ENCODE data around the gene INPP5D.
"Not testable (repeated sequence)": the region's sequence is repeated elsewhere in the genome, so short reads cannot be mapped to it uniquely, and the experiment has no call there.

INPP5D gene

DNA sequence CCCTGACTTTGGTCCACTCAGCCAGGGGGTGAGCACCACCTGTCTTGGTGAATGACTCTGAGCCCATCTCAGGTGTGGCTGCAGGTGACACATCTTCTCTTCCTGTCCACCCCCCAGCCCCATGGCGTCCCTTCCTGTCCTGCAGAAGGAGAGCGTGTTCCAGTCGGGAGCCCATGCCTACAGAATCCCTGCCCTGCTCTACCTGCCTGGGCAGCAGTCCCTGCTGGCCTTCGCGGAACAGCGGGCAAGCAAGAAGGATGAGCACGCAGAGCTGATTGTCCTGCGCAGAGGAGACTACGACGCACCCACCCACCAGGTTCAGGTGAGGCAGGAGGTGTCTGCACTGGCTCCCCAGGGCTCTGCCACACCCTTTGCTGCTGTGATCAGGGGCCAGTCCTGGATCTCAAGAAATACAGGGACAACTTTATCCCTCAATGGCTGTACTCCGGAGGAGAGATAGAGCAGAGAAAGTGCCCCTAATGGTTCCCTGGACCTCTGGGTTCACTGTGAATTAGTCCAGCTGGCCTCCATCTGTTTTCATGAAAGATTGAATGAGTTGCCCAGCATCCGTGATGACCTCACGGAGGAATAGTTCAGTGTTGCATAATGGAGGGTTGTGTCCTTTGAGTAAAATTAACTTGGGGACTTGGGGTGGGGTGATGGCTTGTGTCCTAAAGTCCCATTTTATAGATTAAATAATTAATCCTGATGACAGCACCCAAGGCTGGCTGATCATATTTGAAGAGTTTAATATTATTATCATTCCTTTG is 27.4 kb upstream of the INPP5D start, which contains the start of gene NEU2:
Gene NEU2, plus strand, starts transcription at position 122 of the 770 bp plus-strand sequence. Its CDS starts 0 bp downstream, at position 122.
- DNase-seq = peak; percentile 44

DNA sequence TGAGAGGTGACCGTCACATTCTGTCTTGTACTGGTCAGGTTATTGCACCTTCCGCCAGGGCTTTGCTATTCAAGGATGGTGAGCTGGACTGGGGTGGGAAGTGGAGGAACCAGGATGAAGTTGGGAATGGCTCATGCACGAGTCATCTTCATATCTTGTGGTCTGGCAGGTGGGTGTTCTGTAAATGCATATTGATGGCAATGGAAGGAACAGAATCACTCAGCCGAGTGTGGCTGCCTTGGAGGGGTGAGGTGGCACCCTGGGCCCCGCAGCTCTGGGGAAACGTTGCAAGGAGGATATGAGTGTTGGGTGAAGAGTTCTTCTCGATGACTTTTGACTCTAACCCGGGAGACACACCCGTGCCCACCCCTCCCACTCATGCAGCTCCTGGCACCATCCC is 26.5 kb upstream of the INPP5D start:
- DNase-seq = no peak

DNA sequence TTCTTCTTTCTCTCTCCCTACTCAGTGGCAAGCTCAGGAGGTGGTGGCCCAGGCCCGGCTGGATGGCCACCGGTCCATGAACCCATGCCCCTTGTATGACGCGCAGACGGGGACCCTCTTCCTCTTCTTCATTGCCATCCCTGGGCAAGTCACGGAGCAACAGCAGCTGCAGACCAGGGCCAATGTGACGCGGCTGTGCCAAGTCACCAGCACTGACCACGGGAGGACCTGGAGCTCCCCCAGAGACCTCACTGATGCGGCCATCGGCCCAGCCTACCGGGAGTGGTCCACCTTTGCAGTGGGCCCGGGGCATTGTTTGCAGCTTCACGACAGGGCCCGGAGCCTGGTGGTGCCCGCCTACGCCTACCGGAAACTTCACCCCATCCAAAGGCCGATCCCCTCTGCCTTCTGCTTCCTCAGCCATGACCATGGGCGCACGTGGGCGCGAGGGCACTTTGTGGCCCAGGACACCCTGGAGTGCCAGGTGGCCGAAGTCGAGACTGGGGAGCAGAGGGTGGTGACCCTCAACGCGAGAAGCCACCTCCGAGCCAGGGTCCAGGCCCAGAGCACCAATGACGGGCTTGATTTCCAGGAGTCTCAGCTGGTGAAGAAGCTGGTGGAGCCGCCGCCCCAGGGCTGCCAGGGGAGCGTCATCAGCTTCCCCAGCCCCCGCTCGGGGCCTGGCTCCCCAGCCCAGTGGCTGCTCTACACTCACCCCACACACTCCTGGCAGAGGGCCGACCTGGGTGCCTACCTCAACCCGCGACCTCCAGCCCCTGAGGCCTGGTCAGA is 25.9 kb upstream of the INPP5D start:
- DNase-seq = no peak

DNA sequence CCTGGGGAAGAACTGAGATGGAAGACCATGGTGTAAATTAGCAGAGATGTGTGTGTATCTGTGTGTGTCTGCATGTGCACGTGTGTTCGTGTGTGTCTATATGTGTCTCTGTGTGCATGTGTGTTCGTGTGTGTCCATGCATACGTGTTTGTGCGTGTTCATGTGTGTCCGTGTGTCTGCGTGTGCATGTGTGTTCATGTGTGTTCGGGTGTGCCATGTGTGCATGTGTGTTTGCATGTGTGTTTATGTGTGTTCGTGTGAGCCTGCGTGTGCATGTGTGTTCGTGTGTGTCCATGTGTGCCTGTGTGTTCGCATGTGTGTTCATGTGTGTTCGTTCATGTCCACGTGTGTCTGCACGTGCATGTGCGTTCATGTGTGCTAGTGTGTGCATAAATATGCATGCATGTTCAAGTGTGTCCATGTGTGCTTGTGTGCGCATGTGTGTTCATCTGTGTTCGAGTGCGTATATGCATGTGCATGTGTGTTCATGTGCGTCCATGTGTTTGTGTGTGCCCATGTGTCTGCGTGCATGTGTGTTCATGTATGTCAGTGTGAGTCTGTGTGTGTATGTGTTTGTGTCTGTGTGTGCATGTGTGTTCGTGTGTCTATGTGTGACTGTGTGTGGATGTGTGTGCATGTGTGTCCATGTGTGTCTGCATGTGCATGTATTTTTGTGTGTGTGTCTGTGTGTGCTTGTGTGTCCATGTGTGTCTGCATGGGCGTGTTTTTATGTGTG is 24.5 kb upstream of the INPP5D start:
- no peak for DNase-seq

DNA sequence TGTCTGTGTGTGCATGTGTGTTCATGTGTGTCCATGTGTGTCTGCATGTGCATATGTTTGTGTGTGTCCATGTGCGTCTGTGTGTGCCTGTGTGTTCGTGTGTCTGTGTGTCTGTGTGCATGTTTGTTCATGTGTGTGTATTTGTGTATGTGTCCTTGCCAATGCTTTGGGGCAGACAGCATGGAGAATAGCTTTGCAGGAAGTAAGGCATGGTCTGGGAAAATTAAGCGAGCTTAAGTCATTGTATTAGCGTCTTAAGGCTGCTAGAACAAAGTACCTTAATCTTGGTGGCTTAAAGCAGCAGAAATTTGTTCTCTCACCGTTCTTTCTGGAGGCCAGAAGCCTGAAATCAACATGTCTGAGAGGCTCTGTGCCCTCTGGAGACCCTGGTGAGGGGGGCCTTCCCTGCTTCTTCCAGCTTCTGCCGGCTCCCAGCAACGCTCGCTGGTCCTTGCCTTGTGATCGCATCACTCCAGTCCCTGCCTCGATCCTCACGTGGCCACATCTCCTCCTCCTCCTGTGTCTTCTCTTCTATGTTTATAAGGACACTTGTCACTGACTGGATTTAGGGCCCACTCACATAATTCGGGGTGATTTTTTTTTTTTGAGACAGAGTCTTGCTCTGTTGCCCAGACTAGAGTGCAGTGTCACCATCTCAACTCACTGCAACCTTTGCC is 23.8 kb upstream of the INPP5D start:
- no peak for DNase-seq

DNA sequence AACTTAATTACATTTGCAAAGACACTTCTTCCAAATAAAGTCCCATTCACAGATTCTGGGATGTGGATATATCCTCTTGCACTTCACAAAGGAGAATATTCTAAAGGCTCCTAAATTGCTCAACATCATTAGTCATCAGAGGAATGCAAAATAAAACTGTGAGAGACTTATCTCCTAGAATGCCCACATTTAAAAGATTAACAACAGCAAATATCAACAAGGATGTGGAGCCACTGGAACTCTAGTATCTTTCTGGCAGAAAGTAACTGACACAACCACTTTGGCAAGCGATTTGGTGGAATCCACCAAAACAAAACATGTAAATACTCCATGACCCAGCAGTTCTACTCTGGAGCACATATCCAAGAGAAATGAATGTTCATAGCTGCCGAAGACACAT is 23.1 kb upstream of the INPP5D start:
- no peak for DNase-seq

DNA sequence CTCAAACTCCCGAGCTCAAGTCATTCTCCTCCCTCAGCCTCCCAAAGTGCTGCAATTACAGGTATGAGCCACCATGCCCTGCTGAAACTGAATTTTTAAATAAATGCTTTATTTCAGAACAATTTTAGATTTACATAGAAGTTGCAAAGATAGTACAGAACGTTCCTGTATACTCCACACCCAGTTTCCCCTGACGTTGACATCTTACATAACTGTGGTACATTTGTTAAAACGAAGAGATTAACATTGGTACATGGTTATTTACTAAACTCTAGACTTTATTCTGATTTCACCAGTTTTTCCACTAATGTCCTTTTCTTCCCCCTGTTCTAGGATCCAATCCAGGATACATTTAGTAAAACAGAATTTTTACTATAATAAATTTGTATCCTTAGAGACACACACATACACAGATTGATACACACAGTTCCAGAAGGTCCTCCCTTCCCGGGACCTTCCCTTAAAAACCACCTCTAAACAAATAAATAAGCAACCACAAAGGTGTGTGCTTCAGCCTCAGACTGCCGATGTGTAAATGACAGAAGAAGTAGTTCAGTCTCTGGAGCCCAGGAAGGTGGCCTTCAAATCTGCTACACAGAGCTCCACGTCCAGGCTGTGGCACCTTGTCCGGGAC is 20.8 kb upstream of the INPP5D start:
- no peak for DNase-seq

DNA sequence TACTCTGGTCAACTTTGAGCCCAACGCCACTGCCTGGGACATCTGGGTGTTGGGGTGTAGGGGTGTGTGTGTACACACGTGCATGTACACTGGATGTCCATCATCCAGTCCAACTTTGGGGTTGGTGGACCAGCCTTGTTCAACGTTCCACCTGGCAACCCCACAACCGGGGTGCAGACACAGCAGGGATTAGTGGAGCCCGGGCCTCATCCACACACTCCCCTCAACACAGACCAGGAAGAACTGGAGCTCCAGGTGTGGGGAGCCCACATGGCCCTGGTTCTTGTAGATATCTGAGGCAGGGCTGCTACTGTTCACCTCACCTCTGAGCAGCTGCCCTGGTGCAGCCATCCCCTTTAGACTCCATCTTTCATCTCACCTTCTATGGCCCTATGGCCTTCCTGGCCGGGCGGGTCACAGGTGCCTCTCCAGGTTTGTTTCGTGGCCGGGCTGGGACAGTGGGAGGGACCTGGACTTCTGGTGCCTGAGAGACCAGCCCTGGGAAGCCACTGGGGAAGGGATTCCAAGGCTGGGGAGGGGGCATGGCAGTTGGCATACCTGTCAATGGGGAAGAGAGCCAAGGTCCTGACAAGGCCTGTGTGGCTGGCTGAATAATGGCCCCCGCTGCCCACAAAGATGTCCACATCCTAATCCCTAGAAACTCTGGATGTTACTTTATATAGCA is 20.2 kb upstream of the INPP5D start:
- DNase-seq = no peak

DNA sequence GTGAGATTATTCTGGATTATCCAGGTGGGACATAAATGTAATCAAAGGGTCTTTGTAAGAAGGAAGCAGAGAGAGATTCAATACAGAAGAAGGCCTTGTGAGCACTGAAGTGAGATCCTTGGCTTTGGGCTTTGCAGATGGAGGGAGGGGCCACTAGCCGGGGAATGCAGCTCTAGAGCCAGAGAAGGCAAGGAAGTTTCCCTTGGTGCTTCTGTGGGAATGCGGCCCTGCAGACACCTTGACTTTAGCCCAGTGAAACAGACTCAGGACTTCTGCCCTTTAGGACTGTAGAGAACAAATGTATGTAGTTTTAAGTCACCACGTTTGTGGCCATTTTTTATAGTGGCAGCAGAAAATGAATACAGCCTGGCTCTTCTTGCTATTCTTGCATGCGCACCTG is 19.6 kb upstream of the INPP5D start:
- DNase-seq = no peak

DNA sequence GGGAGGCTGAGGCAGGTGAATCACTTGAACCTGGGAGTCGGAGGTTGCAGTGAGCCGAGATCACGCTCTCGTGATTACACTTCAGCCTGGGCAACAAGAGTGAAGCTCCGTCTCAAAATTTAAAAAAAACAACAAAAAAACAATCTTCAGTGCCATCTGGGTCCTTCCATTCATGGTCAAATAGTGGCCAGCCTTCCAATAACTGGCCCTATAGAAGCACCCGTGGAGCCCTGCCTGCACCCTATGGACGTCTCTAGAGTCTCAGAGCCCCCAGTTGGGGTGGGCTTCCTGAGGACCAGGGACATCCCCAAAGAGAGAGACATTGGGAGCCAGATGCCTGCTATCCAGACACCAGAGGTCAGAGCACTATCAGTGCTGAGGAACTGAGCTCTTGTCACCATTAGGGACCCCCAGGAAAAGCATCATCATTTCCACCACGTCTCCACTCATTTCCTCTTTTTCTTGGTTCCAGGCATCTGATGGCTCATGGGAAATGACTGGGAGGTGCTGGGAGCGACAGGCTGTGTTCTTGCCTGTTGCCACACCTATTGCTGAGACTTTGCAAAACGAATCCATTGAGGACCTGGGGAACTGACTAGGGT is 18.3 kb upstream of the INPP5D start:
- no peak for DNase-seq

DNA sequence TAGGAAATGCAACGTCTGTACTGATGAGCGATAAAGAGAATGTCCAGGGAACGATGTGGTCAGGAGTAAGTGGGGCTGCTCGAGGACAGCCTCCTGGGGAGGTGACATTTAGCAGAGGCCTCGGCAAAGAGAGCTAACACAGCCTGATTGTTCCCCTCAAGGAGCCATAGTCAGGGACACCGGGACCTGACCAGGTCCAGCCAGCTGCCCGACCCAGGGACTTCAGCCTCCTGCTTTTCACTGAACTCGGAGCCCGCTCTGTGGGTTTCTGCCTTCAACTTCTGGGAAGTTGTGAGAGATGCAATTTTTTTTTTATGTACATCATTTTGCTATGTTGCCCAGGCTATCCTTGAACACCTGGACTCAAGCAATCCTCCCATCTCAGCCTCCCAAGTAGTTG is 17.6 kb upstream of the INPP5D start:
- DNase-seq = no peak

DNA sequence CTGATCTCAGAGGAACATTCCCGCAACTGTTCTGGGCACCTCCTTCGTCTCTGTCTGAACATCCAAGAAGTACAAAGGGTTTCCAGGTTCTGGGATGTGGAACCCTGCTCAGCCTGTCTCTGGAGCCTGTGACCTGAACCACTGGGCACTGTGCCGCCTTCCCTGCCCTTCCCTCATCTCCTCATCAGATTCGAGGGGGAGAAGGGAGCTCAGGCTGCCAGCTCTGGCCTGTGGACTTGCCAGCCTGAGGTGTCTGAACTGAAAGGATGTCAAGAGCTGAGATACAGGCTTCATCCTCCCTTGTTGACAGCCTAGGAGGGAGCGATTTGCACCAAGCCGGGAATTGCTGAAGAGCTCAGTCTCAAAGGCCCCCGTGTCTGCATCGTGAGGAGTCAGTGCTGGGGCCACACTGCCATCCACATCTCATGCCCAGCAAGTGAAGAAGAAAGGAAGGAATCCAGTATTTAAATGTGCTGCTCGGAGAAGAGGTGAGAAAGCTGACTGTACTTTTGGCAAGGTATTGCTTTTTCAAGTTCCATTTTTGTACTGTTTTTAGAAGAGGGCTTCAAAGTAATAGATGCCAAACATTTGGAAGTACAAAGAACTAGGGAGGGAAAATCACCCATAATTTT is 15.1 kb upstream of the INPP5D start:
- DNase-seq = no peak

DNA sequence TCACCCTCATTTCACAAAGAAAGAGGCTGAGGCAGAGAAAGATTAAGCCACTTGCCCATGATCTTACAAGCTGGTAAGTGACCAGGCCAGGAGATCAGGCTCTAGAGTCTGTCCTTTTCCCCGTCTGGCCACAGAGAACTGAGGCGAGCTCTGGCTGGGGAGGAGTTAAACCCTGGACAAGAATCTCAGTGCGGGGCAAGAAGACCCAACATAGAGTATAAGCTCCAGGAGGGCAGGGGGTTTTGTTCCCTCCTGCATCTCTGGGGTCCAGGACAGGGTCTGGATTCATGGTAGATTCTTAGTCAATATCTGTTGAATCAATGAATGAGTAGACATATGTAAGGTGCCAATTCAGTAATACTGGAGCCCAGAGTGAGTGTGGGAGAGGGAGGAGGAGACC is 12.9 kb upstream of the INPP5D start:
- DNase-seq = no peak

DNA sequence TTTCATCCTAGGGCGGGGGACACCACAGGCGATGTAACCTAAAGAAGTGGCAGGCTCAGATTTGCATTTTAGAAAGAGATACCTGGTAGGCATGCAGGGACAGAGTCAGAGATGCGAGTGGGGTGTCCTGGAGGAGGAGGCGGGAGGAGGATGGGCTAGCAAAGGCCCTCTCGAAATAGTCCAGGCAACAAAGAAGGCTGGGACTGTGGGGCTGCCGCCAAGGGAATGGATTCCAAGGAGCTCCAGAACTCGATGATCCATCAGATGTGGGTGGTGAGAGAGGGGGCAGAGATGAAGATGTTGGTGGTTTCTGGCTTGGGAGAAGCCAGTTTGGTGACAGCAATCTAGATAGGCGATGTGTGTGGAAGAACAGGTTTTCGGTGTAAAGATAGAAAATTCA is 12.5 kb upstream of the INPP5D start:
- DNase-seq = no peak

DNA sequence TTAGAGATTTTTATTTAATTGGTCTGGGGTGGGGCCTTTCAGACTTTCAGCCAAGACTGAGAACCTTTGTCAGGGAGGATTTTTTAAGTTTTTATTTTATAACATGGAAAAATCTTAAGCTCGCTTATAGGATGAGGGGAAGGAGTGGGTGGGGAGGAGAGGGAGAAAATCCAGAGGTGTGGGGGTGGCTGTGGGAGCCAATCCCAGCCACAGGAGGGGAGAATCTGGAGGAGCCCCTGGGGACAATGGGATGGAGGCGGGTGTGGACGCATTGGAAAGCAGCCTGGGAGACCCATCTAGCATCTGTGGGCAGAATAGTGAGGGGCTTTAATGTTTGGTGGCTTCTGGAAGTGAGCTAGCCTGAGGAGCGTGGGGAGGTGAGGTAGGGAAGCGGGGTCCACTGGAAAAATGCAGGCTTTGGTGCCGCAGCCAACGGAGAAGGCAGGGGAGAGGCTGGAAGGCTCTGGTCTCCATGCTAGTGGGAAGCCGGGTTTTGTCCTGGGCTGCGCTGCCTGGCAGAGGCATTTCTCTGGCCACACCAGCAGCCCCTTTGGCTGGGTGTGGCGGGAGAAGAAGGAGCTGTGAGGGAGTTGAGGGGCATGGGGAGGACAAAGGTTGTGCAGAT is 11.5 kb upstream of the INPP5D start:
- DNase-seq = no peak

DNA sequence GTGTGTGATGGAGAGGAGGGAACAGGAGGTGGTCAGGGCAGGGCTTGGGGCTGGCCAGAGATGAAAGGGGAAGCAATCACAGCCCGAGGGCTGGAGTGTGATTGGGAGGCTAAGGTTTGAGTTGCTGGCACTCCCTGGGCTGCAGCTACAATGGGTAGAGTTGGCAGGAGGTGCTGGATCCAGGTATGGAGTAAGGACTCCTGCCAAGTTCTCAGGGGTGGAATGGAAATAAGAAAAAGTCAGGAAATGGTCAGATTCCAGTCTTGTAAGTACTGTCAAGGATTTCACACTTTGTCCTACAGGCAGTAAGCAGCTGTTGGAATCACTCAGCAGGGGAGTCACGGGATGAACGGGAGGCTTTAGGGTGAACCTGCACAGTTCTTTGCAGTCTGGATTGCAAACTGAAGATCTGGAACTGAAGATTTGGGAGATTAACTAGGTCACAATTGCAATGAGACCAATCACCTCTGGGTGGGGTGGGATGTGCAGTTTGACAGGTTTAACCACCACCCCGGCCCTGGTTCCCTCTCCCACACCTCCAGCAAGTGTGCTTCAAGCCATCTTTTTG is 10.9 kb upstream of the INPP5D start:
- no peak for DNase-seq

DNA sequence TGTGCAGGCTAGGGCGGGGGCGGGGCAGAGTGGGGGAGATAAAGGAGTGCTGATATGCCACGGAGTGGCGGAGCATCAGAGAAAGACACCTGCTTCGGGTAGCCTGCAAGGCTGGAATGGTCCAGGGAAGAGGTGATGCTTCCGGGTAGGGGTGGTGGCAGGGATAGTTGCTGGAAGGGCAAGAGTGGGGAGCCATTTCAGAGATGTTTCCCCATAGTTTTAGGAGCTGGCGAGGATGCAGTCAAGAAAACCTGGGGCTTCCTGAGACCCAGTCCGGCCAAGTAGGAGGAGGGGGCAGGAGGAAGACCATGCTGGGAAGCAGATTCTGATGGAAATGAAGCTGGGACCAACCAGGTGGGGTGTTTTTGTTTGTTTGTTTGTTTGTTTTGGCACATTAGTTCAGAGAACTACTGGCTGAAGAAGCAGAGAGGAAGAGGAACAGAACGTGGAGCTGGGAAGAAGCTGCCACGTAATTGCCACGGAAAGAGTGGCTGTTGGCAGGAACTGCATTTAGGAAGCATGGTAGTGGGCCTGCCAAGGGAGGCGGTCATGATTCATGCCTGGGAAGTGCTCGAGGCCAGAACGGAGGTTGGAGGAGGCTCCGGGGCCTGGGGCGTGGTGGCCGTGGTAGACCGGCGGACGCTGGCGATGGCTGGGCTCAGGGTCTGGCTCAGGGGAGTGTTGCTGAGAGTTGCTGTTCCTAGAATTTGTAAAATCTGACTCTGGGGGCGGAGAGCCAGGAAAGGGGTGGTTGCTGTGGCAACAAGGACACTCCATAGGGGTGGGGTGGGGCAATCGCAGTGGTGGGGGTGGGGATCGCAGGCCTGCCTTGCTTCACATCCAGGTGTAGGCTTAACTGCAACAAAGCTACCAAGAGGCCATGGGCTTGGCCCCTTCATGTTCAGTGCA is 8.6 kb upstream of the INPP5D start:
- peak; percentile 14 for DNase-seq

DNA sequence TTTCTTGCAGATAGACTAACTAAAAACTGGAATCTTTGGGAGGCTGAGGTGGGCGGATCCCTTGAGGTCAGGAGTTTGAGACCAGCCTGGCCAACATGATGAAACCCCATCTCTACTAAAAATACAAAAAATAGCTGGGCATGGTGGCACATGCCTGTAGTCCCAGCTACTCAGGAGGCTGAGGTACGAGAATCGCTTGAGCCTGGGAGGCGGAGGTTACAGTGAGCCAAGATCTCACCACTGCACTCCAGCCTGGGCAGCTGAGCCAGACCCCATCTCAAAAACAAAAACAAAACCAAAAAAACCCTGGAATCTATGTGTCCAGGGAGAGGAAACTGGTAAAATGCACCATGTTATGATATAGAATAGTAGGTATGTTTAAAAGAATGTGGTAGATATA is 7.6 kb upstream of the INPP5D start:
- DNase-seq = not testable (repeated sequence)
